Fibroblast of lung (primary cell): Measurements from ENCODE around the gene CDK11B. TPM values are rescaled to one million over a fixed set of nuclear protein-coding genes. Genes with fewer than 3 reads are reported as not detected.

ENCODE experiments used
- DNase-seq, 2 donors: peaks; one replicate each; pipeline versions ENCODE4 v3.0.0 to v3.0.0-alpha.2; 2010; ENCODE audit warnings: low read depth in 2 of 2
- H2AFZ ChIP-seq: 2 replicates; pipeline ENCODE4 v1.5.1; 2012; ENCODE audit warnings: low read length, control low read depth, inconsistent platforms
- H3K27ac ChIP-seq: 2 replicates; pipeline ENCODE4 v1.5.1; 2011; ENCODE audit warnings: low read length, control low read depth; ENCODE audit not compliant: insufficient read depth
- H3K27me3 ChIP-seq: 2 replicates; pipeline ENCODE4 v1.5.1; 2011; ENCODE audit warnings: mild to moderate bottlenecking, low read length; ENCODE audit not compliant: control insufficient read depth, insufficient read depth
- H3K36me3 ChIP-seq: 2 replicates; pipeline ENCODE4 v1.5.1; 2011; ENCODE audit warnings: low read length; ENCODE audit not compliant: control insufficient read depth, insufficient read depth
- H3K4me1 ChIP-seq: 2 replicates; pipeline ENCODE4 v1.5.1; 2011; ENCODE audit warnings: low read length; ENCODE audit not compliant: control insufficient read depth, insufficient read depth; ENCODE audit errors: extremely low read depth
- H3K4me2 ChIP-seq: 2 replicates; pipeline ENCODE4 v1.5.1; 2011; ENCODE audit warnings: low read length, control low read depth; ENCODE audit not compliant: insufficient read depth; ENCODE audit errors: extremely low read depth
- H3K4me3 ChIP-seq, 4 experiments: fragments of 200-600 bp in 1 of 4; sonication (generic) in 1 of 4; replicated peaks in 1 of 4; 2 replicates each; pipeline ENCODE4 v1.5.1; 2011 to 2016; ENCODE audit warnings: low read length in 4 of 4, low read depth in 3 of 4, mild to moderate bottlenecking in 3 of 4, control low read depth in 2 of 4, inconsistent platforms in 1 of 4, mixed read lengths in 1 of 4; ENCODE audit not compliant: insufficient read depth in 1 of 4; ENCODE audit errors: control extremely low read depth in 1 of 4
- H3K79me2 ChIP-seq: 2 replicates; pipeline ENCODE4 v1.5.1; 2012; ENCODE audit warnings: mild to moderate bottlenecking, low read length, inconsistent platforms; ENCODE audit not compliant: control insufficient read depth, insufficient read depth
- H3K9ac ChIP-seq: 2 replicates; pipeline ENCODE4 v1.5.1; 2011; ENCODE audit warnings: mild to moderate bottlenecking, low read length, control low read depth; ENCODE audit not compliant: insufficient read depth
- H3K9me3 ChIP-seq: 2 replicates; pipeline ENCODE4 v1.5.1; 2012; ENCODE audit warnings: low read depth, low read length; ENCODE audit not compliant: control insufficient read depth, insufficient read depth
- H4K20me1 ChIP-seq: 2 replicates; pipeline ENCODE4 v1.5.1; 2011; ENCODE audit warnings: low read length; ENCODE audit not compliant: control insufficient read depth, insufficient read depth; ENCODE audit errors: extremely low read depth
- CTCF ChIP-seq, 2 donors: IDR thresholded peaks in 1 of 2; conservative IDR thresholded peaks in 1 of 2; 1 replicate in 1 of 2; 2 replicates in 1 of 2; pipeline ENCODE4 v1.5.1; 2011 to 2012; ENCODE audit warnings: low read length in 2 of 2, control low read depth in 1 of 2, inconsistent platforms in 1 of 2, low read depth in 1 of 2, mild to moderate bottlenecking in 1 of 2
- EZH2 ChIP-seq: IDR thresholded peaks from 2 replicates; pipeline ENCODE4 v1.5.1; 2012; ENCODE audit warnings: low read length, control low read depth, mild to moderate bottlenecking; ENCODE audit errors: missing control alignments
- polyA plus RNA-seq, 2 donors: library from polyadenylated mRNA; depleted of rRNA in 1 of 2; stranded (reverse) in 1 of 2; unstranded in 1 of 2; fragments of >200 nt; gene quantifications; 2 replicates each; pipeline ENCODE4 v1.2.1, GENCODE V29; 2011 to 2012; ENCODE audit warnings: missing spikeins in 1 of 2
- total RNA-seq: library from RNA; depleted of rRNA; stranded (reverse); fragments of >200 nt; gene quantifications from 2 replicates; pipeline ENCODE4 v1.2.1, GENCODE V29; 2014

CDK11B gene
- total and polyA plus RNA-seq, 2 donors (not counting 1 experiment from before 2014, with no cell fraction given): 2.5 to 9.7 TPM

DNA sequence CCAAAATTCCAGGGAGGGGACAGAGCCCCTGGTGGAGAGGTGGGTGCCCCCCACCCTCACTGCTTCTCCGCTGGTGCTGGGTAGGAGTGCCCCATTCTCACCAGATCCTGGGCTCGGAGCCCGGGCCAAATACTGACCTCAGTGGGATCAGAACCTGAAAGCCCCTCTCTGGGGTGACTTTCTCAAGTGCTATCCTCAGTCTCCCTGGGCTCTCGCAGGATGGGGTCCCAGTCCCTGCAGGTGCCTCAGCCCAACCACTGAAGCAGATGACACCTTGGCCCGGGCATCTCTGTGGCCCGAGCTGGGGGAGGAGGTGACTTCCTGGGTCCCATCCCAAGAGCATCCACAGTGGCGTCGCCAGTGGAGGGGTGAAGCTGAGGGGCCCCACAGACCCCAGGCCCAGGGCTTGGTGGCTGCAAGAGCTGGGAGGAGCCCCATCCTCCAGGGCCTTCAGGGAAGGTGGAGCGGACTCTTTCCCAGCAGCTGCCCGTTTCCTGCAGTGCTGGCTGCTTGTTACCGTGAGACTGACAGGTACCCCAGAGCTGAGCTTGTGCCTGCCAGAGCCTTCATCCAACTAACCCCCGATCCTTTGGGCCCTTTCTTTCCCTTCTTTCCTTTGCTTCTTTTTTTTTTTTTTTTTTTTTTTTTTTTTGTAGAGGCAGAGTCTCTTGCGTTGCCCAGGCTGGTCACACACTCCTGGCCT is 55.0 kb downstream of the CDK11B start:
- Histone ChIP-seq H3K79me2 (no peaks in the 10 kb centered on the region), H3K4me3 (no peak overlapping the region), H3K9ac (no peak overlapping the region), H4K20me1 (no peaks in the 10 kb centered on the region), H2AFZ (no peak overlapping the region), H3K27me3 (peaks cover 4% of the 10 kb centered on the region), H3K4me2 (no peak overlapping the region), H3K4me1 (no peaks in the 10 kb centered on the region), H3K36me3 (no peaks in the 10 kb centered on the region), H3K9me3 (no peaks in the 10 kb centered on the region), H3K27ac (no peak overlapping the region)
- no peak for DNase-seq
- TF ChIP-seq CTCF (conservative IDR thresholded peaks at IDR 0.05 in 1 of 2, IDR thresholded peaks at IDR 0.05 in 1 of 2; ENCODE audit: low read depth in 1 of 2, low read length in 2 of 2): no peak
- no peak for TF ChIP-seq EZH2

GRCh38 chr1:1602968-1603506 is 55.8 kb downstream of the CDK11B start:
- Histone ChIP-seq H3K9ac (no peak overlapping the region), H2AFZ (no peak overlapping the region), H4K20me1 (no peaks in the 10 kb centered on the region), H3K9me3 (no peaks in the 10 kb centered on the region), H3K79me2 (no peaks in the 10 kb centered on the region), H3K4me2 (no peak overlapping the region), H3K36me3 (no peaks in the 10 kb centered on the region), H3K4me1 (no peaks in the 10 kb centered on the region), H3K4me3 (no peak overlapping the region), H3K27ac (no peak overlapping the region), H3K27me3 (peaks cover 4% of the 10 kb centered on the region)
- DNase-seq: no peak
- TF ChIP-seq CTCF (conservative IDR thresholded peaks at IDR 0.05 in 1 of 2, IDR thresholded peaks at IDR 0.05 in 1 of 2; ENCODE audit: low read depth in 1 of 2, low read length in 2 of 2) (no peak), EZH2 (no peak)

- TF ChIP-seq EZH2: no peak
- TF ChIP-seq CTCF (conservative IDR thresholded peaks at IDR 0.05 in 1 of 2, IDR thresholded peaks at IDR 0.05 in 1 of 2; ENCODE audit: low read depth in 1 of 2, low read length in 2 of 2): no peak
- Histone ChIP-seq H4K20me1 (no peaks in the 10 kb centered on the region), H3K4me1 (peaks cover 1% of the 10 kb centered on the region), H3K27ac (no peak overlapping the region), H3K9me3 (no peaks in the 10 kb centered on the region), H3K27me3 (peaks cover 4% of the 10 kb centered on the region), H3K79me2 (no peaks in the 10 kb centered on the region), H3K36me3 (no peaks in the 10 kb centered on the region), H3K4me2 (no peak overlapping the region), H3K9ac (no peak overlapping the region), H2AFZ (no peak overlapping the region), H3K4me3 (no peak overlapping the region)
- DNase-seq: no peak
Measured at GRCh38 chr1:1602304-1602967, 56.4 kb downstream of the CDK11B start.
